OCI-LY7 (cell line): ENCODE results near the gene MRPL10.

Experiments used
- CTCF ChIP-seq: fragments of 200-600 bp; sonication (generic); conservative IDR thresholded peaks from 2 replicates; pipeline ENCODE4 v1.5.1; 2014; ENCODE audit warnings: mild to moderate bottlenecking, antibody characterized with exemption, low read length, moderate library complexity, mixed read lengths
- EZH2phosphoT487 ChIP-seq: fragments of 200-600 bp; sonication (generic); IDR thresholded peaks from 2 replicates; pipeline ENCODE4 v1.6.1; 2018; ENCODE audit warnings: low read depth, borderline replicate concordance, mild to moderate bottlenecking, mixed run types, antibody characterized with exemption, low read length, moderate library complexity, mixed read lengths

DNA sequence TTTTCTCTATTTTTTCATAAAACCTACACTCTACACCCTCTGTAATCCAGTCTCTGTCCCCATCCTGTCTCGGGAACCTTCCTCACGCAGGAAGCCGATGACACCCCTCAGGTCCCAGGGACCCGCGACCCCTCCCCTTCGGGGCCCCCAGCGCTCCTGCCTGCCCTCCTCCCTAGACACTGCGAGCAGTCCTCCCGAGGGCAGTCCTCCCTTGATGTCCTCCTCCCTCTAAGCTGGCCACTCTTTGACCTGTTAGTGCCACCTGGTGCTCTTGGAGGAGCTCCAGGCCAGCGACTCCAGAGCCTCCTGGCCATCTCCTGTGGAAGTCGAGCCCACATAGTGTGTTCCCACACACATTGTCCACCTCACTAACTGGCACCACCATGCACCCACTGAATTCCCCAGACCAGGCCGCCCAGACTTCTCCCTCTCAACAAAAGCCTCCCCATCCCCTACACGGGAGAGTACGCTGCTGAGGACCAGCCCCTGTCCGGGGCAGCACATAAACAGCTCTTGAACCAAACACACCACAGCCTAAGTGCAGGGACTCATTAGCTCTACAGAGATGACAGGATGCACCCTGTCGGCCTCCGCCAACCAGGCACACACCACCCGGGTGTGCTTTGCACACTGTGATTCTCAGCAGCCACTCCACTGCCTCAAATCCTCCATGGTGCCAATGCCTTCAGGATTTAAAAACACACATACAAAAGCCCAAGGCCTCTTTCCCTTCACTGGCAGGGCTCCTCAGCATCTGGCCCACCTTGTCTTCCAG lies 19.0 kb downstream of the MRPL10 start:
- TF ChIP-seq CTCF (no peak), EZH2phosphoT487 (no peak)
